Measurements from ENCODE around the gene ARCN1. TPM values are rescaled to one million over a fixed set of nuclear protein-coding genes. Genes with fewer than 3 reads are reported as not detected.

Gene ARCN1
- polyA plus RNA-seq, 2 of the 4 experiments (the other 2 are of a cell fraction), result 88.7 to 150 TPM

DNA sequence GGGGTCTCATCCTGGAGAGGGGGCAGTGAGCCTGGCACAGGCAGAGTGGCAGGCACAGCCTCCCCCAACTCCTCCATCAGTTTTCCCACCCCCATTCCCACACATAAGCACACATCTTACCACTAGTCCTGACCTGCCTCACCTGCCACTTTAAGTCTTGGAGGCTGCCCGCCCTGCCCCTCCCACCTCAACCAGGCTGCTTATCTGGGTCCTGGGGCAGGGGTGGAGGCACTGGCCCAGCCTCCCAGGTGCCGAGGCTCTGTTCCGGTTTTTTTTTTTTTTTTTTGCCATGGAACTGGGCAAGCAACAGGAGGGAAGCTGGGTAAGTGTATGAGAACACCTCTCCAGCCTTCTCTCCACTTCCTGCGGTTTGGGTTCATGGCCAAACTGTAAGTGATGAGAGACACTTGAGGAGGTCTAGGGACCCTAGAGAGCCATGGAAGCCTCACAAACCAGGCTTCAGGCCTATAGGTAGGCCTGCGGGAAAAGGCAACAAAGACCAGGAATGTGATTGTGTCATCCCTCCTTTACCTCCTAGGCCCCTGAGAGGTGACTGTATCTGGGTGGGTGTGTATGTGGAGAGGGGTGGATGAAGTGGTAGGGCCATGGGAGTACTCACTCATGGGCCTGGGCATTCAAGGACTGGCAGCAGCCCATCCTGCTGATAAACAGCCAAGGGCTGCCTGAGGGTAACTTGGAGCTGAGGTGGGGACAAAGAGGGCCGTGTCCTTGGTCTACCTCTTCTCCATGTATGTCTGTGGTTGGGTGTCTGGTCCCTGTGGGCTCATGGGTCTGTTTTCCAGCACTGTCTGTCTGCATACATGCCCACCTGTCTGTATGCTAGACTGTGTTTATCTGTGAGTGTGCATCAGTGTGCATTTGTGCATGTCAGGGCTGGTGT lies 57.8 kb downstream of the ARCN1 start (continued):
- TF ChIP-seq, protein P1, sequence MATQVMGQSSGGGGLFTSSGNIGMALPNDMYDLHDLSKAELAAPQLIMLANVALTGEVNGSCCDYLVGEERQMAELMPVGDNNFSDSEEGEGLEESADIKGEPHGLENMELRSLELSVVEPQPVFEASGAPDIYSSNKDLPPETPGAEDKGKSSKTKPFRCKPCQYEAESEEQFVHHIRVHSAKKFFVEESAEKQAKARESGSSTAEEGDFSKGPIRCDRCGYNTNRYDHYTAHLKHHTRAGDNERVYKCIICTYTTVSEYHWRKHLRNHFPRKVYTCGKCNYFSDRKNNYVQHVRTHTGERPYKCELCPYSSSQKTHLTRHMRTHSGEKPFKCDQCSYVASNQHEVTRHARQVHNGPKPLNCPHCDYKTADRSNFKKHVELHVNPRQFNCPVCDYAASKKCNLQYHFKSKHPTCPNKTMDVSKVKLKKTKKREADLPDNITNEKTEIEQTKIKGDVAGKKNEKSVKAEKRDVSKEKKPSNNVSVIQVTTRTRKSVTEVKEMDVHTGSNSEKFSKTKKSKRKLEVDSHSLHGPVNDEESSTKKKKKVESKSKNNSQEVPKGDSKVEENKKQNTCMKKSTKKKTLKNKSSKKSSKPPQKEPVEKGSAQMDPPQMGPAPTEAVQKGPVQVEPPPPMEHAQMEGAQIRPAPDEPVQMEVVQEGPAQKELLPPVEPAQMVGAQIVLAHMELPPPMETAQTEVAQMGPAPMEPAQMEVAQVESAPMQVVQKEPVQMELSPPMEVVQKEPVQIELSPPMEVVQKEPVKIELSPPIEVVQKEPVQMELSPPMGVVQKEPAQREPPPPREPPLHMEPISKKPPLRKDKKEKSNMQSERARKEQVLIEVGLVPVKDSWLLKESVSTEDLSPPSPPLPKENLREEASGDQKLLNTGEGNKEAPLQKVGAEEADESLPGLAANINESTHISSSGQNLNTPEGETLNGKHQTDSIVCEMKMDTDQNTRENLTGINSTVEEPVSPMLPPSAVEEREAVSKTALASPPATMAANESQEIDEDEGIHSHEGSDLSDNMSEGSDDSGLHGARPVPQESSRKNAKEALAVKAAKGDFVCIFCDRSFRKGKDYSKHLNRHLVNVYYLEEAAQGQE (IDR thresholded peaks at IDR 0.05), result no peak
- TF ChIP-seq HOXB5 (CRISPR knock-in tag; IDR thresholded peaks at IDR 0.05) (no peak), ZC3H11A (IDR thresholded peaks at IDR 0.05) (no peak), MAZ (IDR thresholded peaks at IDR 0.05; ENCODE audit: borderline replicate concordance, low read depth, low read length) (no peak), FOSL2 (IDR thresholded peaks at IDR 0.05) (no peak), FOSL2 (CRISPR knock-in tag; IDR thresholded peaks at IDR 0.05) (no peak), RCOR1 (IDR thresholded peaks at IDR 0.05; ENCODE audit: low read depth, low read length) (no peak), POLR2AphosphoS2 (conservative IDR thresholded peaks at IDR 0.05; ENCODE audit: low read length) (no peak), RAD21 (conservative IDR thresholded peaks at IDR 0.05 in 1 of 2, IDR thresholded peaks at IDR 0.05 in 1 of 2) (no peak)
- TF ChIP-seq, protein P2, sequence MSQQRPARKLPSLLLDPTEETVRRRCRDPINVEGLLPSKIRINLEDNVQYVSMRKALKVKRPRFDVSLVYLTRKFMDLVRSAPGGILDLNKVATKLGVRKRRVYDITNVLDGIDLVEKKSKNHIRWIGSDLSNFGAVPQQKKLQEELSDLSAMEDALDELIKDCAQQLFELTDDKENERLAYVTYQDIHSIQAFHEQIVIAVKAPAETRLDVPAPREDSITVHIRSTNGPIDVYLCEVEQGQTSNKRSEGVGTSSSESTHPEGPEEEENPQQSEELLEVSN (IDR thresholded peaks at IDR 0.05; ENCODE audit: borderline replicate concordance, low read depth), result no peak
- TF ChIP-seq, protein P3, sequence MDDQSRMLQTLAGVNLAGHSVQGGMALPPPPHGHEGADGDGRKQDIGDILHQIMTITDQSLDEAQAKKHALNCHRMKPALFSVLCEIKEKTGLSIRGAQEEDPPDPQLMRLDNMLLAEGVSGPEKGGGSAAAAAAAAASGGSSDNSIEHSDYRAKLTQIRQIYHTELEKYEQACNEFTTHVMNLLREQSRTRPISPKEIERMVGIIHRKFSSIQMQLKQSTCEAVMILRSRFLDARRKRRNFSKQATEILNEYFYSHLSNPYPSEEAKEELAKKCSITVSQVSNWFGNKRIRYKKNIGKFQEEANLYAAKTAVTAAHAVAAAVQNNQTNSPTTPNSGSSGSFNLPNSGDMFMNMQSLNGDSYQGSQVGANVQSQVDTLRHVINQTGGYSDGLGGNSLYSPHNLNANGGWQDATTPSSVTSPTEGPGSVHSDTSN (IDR thresholded peaks at IDR 0.05), result no peak

DNA sequence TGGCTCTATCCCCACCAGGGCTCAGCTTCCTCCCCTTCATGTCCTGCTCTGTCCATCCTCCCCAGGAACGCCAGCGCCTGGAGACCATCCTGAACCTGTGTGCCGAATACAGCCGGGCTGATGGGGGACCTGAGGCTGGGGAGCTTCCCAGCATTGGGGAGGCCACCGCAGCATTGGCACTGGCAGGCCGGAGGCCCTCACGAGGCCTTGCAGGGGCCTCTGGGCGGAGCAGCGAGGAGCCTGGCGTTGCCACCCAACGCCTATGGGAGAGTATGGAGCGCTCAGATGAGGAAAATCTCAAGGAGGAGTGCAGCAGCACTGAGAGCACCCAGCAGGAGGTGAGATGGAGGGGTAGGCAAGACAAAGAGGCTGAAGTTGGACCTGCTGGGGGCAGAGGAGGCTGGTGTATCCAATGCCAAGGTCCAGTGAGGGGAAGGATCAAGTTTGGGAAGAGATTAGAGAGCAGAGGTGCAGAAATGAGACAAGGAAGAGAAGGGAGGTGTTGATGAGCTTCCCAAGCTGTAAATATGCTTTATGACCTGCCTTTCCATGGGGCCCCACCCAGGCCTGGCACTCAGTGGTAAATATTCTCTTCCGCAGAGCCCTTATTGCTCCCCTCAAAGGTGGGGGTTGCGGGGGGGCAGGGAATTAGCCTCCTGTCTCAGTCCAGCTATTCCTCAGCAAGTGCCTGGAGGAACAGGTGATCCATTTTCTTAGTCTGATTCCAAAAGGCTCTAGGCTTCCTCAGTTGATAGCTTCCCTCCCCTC lies 59.1 kb downstream of the ARCN1 start:
- no peaks in the 10 kb centered on the region for H3K9me3 ChIP-seq
- H3K27ac ChIP-seq, result no peak overlapping the region
- POLR2A ChIA-PET, result no interaction called here
- ATAC-seq (no peak), FAIRE-seq (no peak), DNase-seq (ENCODE audit: low read depth in 1 of 2, low spot score in 1 of 2) (no peak)
- no peak overlapping the region for H3K4me2 ChIP-seq
- peaks cover under 1% of the 10 kb centered on the region; the same call in 1 of the 3 replicates for H3K4me1 ChIP-seq
- WGBS (ENCODE audit: missing lambda C conversion rate), result 95% methylated on average over 8 of the region's 14 CpGs
- TF ChIP-seq KDM5A (IDR thresholded peaks at IDR 0.05) (no peak), EP300 (IDR thresholded peaks at IDR 0.05) (no peak), FOXS1 (CRISPR knock-in tag; IDR thresholded peaks at IDR 0.05) (no peak), NFE2L2 (conservative IDR thresholded peaks at IDR 0.05; ENCODE audit: low read length) (no peak), POLR2AphosphoS2 (conservative IDR thresholded peaks at IDR 0.05; ENCODE audit: low read length) (no peak)
- TF ChIP-seq, protein P4, sequence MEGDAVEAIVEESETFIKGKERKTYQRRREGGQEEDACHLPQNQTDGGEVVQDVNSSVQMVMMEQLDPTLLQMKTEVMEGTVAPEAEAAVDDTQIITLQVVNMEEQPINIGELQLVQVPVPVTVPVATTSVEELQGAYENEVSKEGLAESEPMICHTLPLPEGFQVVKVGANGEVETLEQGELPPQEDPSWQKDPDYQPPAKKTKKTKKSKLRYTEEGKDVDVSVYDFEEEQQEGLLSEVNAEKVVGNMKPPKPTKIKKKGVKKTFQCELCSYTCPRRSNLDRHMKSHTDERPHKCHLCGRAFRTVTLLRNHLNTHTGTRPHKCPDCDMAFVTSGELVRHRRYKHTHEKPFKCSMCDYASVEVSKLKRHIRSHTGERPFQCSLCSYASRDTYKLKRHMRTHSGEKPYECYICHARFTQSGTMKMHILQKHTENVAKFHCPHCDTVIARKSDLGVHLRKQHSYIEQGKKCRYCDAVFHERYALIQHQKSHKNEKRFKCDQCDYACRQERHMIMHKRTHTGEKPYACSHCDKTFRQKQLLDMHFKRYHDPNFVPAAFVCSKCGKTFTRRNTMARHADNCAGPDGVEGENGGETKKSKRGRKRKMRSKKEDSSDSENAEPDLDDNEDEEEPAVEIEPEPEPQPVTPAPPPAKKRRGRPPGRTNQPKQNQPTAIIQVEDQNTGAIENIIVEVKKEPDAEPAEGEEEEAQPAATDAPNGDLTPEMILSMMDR (IDR thresholded peaks at IDR 0.05), result no peak
- TF ChIP-seq, protein P5, sequence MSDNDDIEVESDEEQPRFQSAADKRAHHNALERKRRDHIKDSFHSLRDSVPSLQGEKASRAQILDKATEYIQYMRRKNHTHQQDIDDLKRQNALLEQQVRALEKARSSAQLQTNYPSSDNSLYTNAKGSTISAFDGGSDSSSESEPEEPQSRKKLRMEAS (IDR thresholded peaks at IDR 0.05), result no peak
- no peak overlapping the region for H3K4me3 ChIP-seq
- CTCF ChIA-PET, result interaction anchor here (0.7 to 20.3 kb wide), 4 partner anchors 12 to 60 kb away, joined by 3 to 224 read pairs (median 4); partner anchors contain the start of gene PHLDB1
